Neuronal stem cell (in vitro differentiated cells): ENCODE data around the gene MIOX.

Source experiments
- DNase-seq: peaks from one replicate; pipeline ENCODE4 v3.0.0-alpha.2; 2013; ENCODE audit warnings: low spot score
- H2AFZ ChIP-seq: one replicate; pipeline ENCODE4 v1.6.1; 2013; ENCODE audit warnings: mild to moderate bottlenecking, low read length, inconsistent platforms
- H2AK5ac ChIP-seq: 2 replicates; pipeline ENCODE4 v1.6.1; 2013; ENCODE audit warnings: low read depth, mild to moderate bottlenecking, inconsistent platforms, low read length, moderate library complexity, mixed read lengths
- H2BK120ac ChIP-seq: 2 replicates; pipeline ENCODE4 v1.6.1; 2013; ENCODE audit warnings: low read depth, mild to moderate bottlenecking, inconsistent platforms, low read length, moderate library complexity, mixed read lengths
- H2BK12ac ChIP-seq: one replicate; pipeline ENCODE4 v1.6.1; 2013; ENCODE audit warnings: low read length, inconsistent platforms
- H2BK15ac ChIP-seq: 2 replicates; pipeline ENCODE4 v1.6.1; 2013; ENCODE audit warnings: mild to moderate bottlenecking, low read length, inconsistent platforms, mixed read lengths
- H2BK5ac ChIP-seq: one replicate; pipeline ENCODE4 v1.6.1; 2013; ENCODE audit warnings: inconsistent platforms, mild to moderate bottlenecking, low read length, moderate library complexity
- H3K14ac ChIP-seq: one replicate; pipeline ENCODE4 v1.6.1; 2013; ENCODE audit warnings: low read length, inconsistent platforms
- H3K18ac ChIP-seq: 2 replicates; pipeline ENCODE4 v1.6.1; 2013; ENCODE audit warnings: low read length, inconsistent platforms
- H3K23ac ChIP-seq: 2 replicates; pipeline ENCODE4 v1.6.1; 2013; ENCODE audit warnings: low read depth, mild to moderate bottlenecking, mixed read lengths, low read length, inconsistent platforms; ENCODE audit not compliant: poor library complexity
- H3K27ac ChIP-seq: replicated peaks from 3 replicates; pipeline ENCODE4 v1.5.1; 2013; ENCODE audit warnings: low read length, inconsistent platforms
- H3K27me3 ChIP-seq, 3 experiments: 2 replicates each; pipeline ENCODE4 v1.6.1; 2013; ENCODE audit warnings: low read length in 3 of 3, mild to moderate bottlenecking in 2 of 3, inconsistent platforms in 1 of 3, low read depth in 1 of 3, mixed read lengths in 1 of 3, moderate library complexity in 1 of 3; ENCODE audit not compliant: control insufficient read depth in 3 of 3, insufficient read depth in 3 of 3
- H3K36me3 ChIP-seq, 2 donors: replicated peaks in 1 of 2; 2 replicates each; pipeline ENCODE4 v1.6.1; 2013; ENCODE audit warnings: low read length in 2 of 2; ENCODE audit not compliant: control insufficient read depth in 2 of 2, insufficient read depth in 2 of 2
- H3K4ac ChIP-seq: 2 replicates; pipeline ENCODE4 v1.6.1; 2013; ENCODE audit warnings: inconsistent platforms, mild to moderate bottlenecking, low read length, moderate library complexity
- H3K4me1 ChIP-seq, 2 donors: 1 replicate in 1 of 2; 2 replicates in 1 of 2; pipeline ENCODE4 v1.6.1; 2013; ENCODE audit warnings: low read length in 2 of 2, low read depth in 1 of 2; ENCODE audit not compliant: control insufficient read depth in 2 of 2, insufficient read depth in 1 of 2
- H3K4me2 ChIP-seq: one replicate; pipeline ENCODE4 v1.6.1; 2013; ENCODE audit warnings: mild to moderate bottlenecking, low read length, inconsistent platforms; ENCODE audit not compliant: insufficient read depth, poor library complexity, severe bottlenecking
- H3K4me3 ChIP-seq, 2 donors: 2 replicates each; pipeline ENCODE4 v1.5.1; 2013; ENCODE audit warnings: low read length in 2 of 2, mild to moderate bottlenecking in 2 of 2, inconsistent platforms in 1 of 2, moderate library complexity in 1 of 2
- H3K79me1 ChIP-seq: one replicate; pipeline ENCODE4 v1.6.1; 2013; ENCODE audit warnings: low read depth, mild to moderate bottlenecking, inconsistent platforms, low read length, moderate library complexity
- H3K9ac ChIP-seq: one replicate; pipeline ENCODE4 v1.6.1; 2013; ENCODE audit warnings: mild to moderate bottlenecking, low read depth, low read length, inconsistent platforms; ENCODE audit not compliant: poor library complexity
- H3K9me3 ChIP-seq, 2 donors: replicated peaks in 1 of 2; 2 replicates each; pipeline versions ENCODE3 to v1.6.1; 2013; ENCODE audit warnings: low read length in 2 of 2, mild to moderate bottlenecking in 2 of 2, inconsistent platforms in 1 of 2, low read depth in 1 of 2, mixed read lengths in 1 of 2, moderate library complexity in 1 of 2; ENCODE audit not compliant: control insufficient read depth in 2 of 2, insufficient read depth in 1 of 2
- H4K8ac ChIP-seq: one replicate; pipeline ENCODE4 v1.6.1; 2013; ENCODE audit warnings: low read depth, mild to moderate bottlenecking, inconsistent platforms, low read length, moderate library complexity
- H4K91ac ChIP-seq: one replicate; pipeline ENCODE4 v1.6.1; 2013; ENCODE audit warnings: low read length, low read depth, mild to moderate bottlenecking, inconsistent platforms; ENCODE audit not compliant: poor library complexity
- WGBS, 2 donors: extraction: QIAGEN DNeasy Blood & Tissue Kit; methylation state at CpG; one replicate each; pipeline ENCODE4 v1.1.7; 2013; ENCODE audit warnings: missing lambda C conversion rate in 2 of 2, mixed read lengths in 1 of 2; ENCODE audit not compliant: insufficient read length in 2 of 2, insufficient replicate concordance in 1 of 2; ENCODE audit errors: extremely low coverage in 2 of 2; 5-methylcytosine and 5-hydroxymethylcytosine counted together

Gene MIOX

GRCh38 chr22:50481045-50481439 is 5.6 kb upstream of the MIOX start:
- no peak overlapping the region for H2BK12ac ChIP-seq
- H2AK5ac ChIP-seq = no peak overlapping the region
- H3K14ac ChIP-seq = peak overlapping the region; percentile 21
- no peak overlapping the region for H2BK5ac ChIP-seq
- no peak overlapping the region for H2BK120ac ChIP-seq
- H3K4me3 ChIP-seq = peak overlapping the region; percentile 12 to 79
- H3K79me1 ChIP-seq = peaks cover 4% of the 10 kb centered on the region
- peak overlapping the region; percentile 17 for H4K8ac ChIP-seq
- DNase-seq = no peak
- H3K27me3 ChIP-seq = peaks cover 3 to 57% (median 16%) of the 10 kb centered on the region in 3 experiments
- peak overlapping the region; percentile 73 for H2AFZ ChIP-seq
- no peak overlapping the region for H3K9ac ChIP-seq
- H3K9me3 ChIP-seq = peaks cover 2 to 4% of the 10 kb centered on the region in 2 donors
- H3K4me2 ChIP-seq = peak overlapping the region; percentile 57
- peak overlapping the region; percentile 94 for H3K18ac ChIP-seq
- H4K91ac ChIP-seq = no peak overlapping the region
- H3K27ac ChIP-seq = no peak overlapping the region
- no CpG with 5 or more reads among the region's 45 CpGs for WGBS, 2 donors
- peaks cover 0 to 2% of the 10 kb centered on the region in 2 donors for H3K4me1 ChIP-seq
- H3K36me3 ChIP-seq = no peaks in the 10 kb centered on the region
- H3K4ac ChIP-seq = no peak overlapping the region
- no peak overlapping the region for H2BK15ac ChIP-seq
- H3K23ac ChIP-seq = peak overlapping the region; percentile 55

DNA sequence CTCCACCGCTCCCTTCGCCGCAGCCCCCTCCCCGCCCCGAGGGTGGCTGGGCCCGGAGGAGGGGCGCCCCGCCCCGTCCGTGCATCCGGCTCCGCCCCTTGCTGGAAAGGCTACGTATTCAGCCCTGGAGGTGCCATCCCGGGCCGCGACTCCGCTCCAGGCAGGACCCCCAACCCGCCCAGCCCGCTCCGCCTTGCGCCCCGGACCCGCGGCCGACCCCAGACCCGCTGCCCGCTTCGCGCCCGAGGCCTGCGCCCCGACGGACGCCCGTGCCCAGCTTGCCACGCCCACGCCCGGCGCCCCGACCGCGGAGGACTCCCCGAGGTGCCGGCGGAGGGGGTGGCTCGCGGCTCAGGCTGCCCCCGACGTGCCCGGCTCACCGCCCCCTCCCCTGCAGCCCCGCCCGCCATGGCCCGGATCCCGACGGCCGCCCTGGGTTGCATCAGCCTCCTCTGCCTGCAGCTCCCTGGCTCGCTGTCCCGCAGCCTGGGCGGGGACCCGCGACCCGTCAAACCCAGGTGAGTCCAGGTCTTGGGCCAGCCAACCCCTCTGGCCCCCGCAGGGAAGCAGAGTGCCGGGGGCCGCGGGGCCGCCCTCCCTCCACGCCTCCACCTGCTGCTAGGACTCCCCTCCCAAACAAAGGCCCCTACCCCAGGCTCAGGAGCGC is 5.1 kb upstream of the MIOX start, which contains the start of gene ADM2:
TSS of gene ADM2 (plus strand) at position 104 of the 667 bp plus-strand sequence. CDS start at position 409, 305 bp downstream.
- Histone ChIP-seq H2BK15ac (peak within 1 kb of the TSS; percentile 93), H3K27ac (no peak within 1 kb of the TSS), H3K4me3 (peak within 1 kb of the TSS; percentile 20 to 79)

DNA sequence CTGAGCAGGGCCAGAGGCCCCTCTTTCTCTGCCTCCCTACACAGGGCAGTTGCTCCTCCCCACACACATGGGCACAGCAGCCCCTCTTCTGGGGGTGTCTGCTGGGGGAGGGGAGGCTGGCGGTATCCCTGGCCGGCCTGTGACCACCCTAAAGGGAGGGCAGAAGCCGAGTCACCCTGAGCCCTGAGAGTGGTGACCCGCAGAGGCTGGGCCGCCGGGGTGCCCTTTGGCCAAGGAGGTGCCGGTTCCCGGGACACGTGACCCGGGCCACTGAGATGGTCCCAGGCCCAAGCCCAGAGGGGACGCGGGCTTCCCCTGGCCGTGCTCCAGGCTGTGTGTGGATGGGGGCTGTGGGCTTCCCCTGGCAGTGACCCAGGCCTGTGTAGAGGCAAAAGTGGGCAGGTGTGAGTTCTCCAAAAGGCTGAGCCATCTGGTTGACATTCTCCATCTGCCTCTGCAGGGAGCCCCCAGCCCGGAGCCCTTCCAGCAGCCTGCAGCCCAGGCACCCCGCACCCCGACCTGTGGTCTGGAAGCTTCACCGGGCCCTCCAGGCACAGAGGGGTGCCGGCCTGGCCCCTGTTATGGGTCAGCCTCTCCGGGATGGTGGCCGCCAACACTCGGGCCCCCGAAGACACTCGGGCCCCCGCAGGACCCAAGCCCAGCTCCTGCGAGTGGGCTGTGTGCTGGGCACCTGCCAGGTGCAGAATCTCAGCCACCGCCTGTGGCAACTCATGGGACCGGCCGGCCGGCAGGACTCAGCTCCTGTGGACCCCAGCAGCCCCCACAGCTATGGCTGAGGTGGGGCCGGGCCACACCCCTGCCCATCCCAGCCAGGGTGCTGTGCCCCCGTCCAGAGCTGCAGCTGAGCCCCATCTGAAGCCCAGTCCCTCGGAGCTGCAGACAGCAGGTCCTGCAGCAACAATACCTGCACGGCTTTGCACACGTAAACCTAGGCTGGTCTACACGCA is 4.3 kb upstream of the MIOX start:
- peak overlapping the region; percentile 34 for H3K23ac ChIP-seq
- peak overlapping the region; percentile 16 for H2BK120ac ChIP-seq
- no peak overlapping the region for H3K27ac ChIP-seq
- H4K91ac ChIP-seq = peak overlapping the region; percentile 3
- no peak for DNase-seq
- H3K27me3 ChIP-seq = peaks cover 3 to 70% (median 16%) of the 10 kb centered on the region in 3 experiments
- peak overlapping the region; percentile 53 for H2BK5ac ChIP-seq
- peak overlapping the region; percentile 91 for H2BK15ac ChIP-seq
- peaks cover 4% of the 10 kb centered on the region for H3K79me1 ChIP-seq
- peak overlapping the region; percentile 4 for H2BK12ac ChIP-seq
- H3K4ac ChIP-seq = peak overlapping the region; percentile 89
- H3K9me3 ChIP-seq = peaks cover 2 to 4% of the 10 kb centered on the region in 2 donors
- H3K4me1 ChIP-seq = peaks cover 0 to 2% of the 10 kb centered on the region in 2 donors
- H3K18ac ChIP-seq = peak overlapping the region; percentile 94
- H3K4me2 ChIP-seq = peak overlapping the region; percentile 57
- no CpG with 5 or more reads among the region's 35 CpGs for WGBS, 2 donors
- H3K9ac ChIP-seq = peak overlapping the region; percentile 30
- H3K4me3 ChIP-seq = peak overlapping the region; percentile 20 to 79
- peak overlapping the region; percentile 48 for H4K8ac ChIP-seq
- peak overlapping the region; percentile 73 for H2AFZ ChIP-seq
- H2AK5ac ChIP-seq = peak overlapping the region; percentile 88
- no peaks in the 10 kb centered on the region for H3K36me3 ChIP-seq
- peak overlapping the region; percentile 14 for H3K14ac ChIP-seq

More for the DNA sequence above, 5.1 kb upstream of the MIOX start, which contains the start of gene ADM2:
- Histone ChIP-seq H3K27me3 (peaks cover 3 to 62% (median 16%) of the 10 kb centered on the region in 3 experiments), H3K14ac (peak within 1 kb of the TSS; percentile 63), H2AK5ac (peak within 1 kb of the TSS; percentile 88), H3K4ac (peak within 1 kb of the TSS; percentile 89), H3K4me1 (peaks cover 0 to 2% of the 10 kb centered on the region in 2 donors), H3K9ac (peak within 1 kb of the TSS; percentile 77), H4K8ac (peak within 1 kb of the TSS; percentile 65), H2BK5ac (no peak within 1 kb of the TSS), H4K91ac (peak within 1 kb of the TSS; percentile 3), H3K36me3 (no peaks in the 10 kb centered on the region), H3K9me3 (peaks cover 2 to 4% of the 10 kb centered on the region in 2 donors), H2BK12ac (peak within 1 kb of the TSS; percentile 84), H3K79me1 (peaks cover 4% of the 10 kb centered on the region), H3K18ac (peak within 1 kb of the TSS; percentile 94), H2BK120ac (peak within 1 kb of the TSS; percentile 16), H3K4me2 (peak within 1 kb of the TSS; percentile 57), H3K23ac (peak within 1 kb of the TSS; percentile 55), H2AFZ (peak within 1 kb of the TSS; percentile 73)
- no CpG with 5 or more reads among the region's 70 CpGs for whole genome bisulfite sequencing, 2 donors
- DNase-seq = peak; percentile 49
